ENCODE measurements around the gene KCND3.

KCND3 gene

GRCh38 chr1:111837393-111837792 is 152.1 kb downstream of the KCND3 start:
- intact Hi-C loops (cut with DNase I; ENCODE audit: low total_unique reads): no loop called here
- Histone ChIP-seq H3K36me3 (no peaks in the 10 kb centered on the region), H3K4me3 (no peak overlapping the region), H3K9me3 (no peaks in the 10 kb centered on the region), H3K4me1 (no peaks in the 10 kb centered on the region), H3K27me3 (no peaks in the 10 kb centered on the region), H3K27ac (no peak overlapping the region)
- no peak for DNase-seq
- TF ChIP-seq, protein P1, sequence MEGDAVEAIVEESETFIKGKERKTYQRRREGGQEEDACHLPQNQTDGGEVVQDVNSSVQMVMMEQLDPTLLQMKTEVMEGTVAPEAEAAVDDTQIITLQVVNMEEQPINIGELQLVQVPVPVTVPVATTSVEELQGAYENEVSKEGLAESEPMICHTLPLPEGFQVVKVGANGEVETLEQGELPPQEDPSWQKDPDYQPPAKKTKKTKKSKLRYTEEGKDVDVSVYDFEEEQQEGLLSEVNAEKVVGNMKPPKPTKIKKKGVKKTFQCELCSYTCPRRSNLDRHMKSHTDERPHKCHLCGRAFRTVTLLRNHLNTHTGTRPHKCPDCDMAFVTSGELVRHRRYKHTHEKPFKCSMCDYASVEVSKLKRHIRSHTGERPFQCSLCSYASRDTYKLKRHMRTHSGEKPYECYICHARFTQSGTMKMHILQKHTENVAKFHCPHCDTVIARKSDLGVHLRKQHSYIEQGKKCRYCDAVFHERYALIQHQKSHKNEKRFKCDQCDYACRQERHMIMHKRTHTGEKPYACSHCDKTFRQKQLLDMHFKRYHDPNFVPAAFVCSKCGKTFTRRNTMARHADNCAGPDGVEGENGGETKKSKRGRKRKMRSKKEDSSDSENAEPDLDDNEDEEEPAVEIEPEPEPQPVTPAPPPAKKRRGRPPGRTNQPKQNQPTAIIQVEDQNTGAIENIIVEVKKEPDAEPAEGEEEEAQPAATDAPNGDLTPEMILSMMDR (IDR thresholded peaks at IDR 0.05): no peak

DNA sequence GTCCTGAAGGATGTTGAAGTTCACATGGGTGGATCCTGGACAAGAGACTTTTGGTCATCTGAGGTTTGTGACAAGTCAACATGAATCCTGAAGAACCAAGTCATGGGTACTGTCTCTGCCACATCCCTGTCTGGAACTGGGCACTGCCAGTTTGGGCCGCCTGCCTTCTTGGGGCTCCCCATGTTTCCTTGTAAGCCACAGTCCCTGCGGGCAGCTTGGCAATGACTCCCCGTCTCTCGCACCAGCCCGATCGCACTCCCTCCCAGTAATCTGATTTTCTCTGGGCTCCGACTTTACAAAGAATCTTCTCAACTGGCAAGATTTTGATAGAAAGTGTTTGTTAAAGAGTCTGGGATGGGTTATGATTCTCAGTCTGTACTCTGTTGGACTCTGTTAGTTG is 153.4 kb downstream of the KCND3 start:
- Histone ChIP-seq H3K36me3 (no peaks in the 10 kb centered on the region), H3K27ac (no peak overlapping the region), H3K4me1 (no peaks in the 10 kb centered on the region), H3K27me3 (no peaks in the 10 kb centered on the region), H3K4me3 (no peak overlapping the region), H3K9me3 (no peaks in the 10 kb centered on the region)
- TF ChIP-seq, protein P1 (IDR thresholded peaks at IDR 0.05): no peak
- intact Hi-C loops (cut with DNase I; ENCODE audit: low total_unique reads): no loop called here
- no peak for DNase-seq

DNA sequence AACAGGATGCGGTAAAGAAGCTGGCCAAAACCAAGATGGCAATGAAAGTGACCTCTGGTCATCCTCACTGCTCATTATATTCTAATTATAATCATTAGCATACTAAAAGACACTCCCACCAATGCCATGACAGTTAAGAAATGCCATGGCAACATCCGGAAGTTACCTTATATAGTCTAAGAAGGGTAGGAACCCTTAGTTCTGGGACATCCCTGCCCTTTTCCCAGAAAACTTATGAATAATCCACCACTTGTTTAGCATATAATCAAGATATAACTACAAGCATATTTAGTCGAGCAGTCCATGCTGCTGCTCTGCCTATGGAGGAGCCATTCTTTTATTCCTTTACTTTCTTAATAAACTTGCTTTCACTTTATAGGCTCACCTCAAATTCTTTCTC is 154.0 kb downstream of the KCND3 start:
- TF ChIP-seq, protein P1 (IDR thresholded peaks at IDR 0.05): no peak
- H3K27me3 ChIP-seq: no peaks in the 10 kb centered on the region
- H3K27ac ChIP-seq: no peak overlapping the region
- no peaks in the 10 kb centered on the region for H3K4me1 ChIP-seq
- no peak overlapping the region for H3K4me3 ChIP-seq
- no peaks in the 10 kb centered on the region for H3K9me3 ChIP-seq
- DNase-seq: no peak
- intact Hi-C loops (cut with DNase I; ENCODE audit: low total_unique reads): no loop called here
- H3K36me3 ChIP-seq: no peaks in the 10 kb centered on the region

- no peak for DNase-seq
- intact Hi-C loops (cut with DNase I; ENCODE audit: low total_unique reads): no loop called here
- H3K4me1 ChIP-seq: no peaks in the 10 kb centered on the region
- no peaks in the 10 kb centered on the region for H3K27me3 ChIP-seq
- TF ChIP-seq, protein P1 (IDR thresholded peaks at IDR 0.05): no peak
- H3K4me3 ChIP-seq: no peak overlapping the region
- H3K27ac ChIP-seq: no peak overlapping the region
- H3K36me3 ChIP-seq: no peaks in the 10 kb centered on the region
- no peaks in the 10 kb centered on the region for H3K9me3 ChIP-seq
These were observed 154.5 kb downstream of the KCND3 start for GRCh38 chr1:111834956-111835355.

DNA sequence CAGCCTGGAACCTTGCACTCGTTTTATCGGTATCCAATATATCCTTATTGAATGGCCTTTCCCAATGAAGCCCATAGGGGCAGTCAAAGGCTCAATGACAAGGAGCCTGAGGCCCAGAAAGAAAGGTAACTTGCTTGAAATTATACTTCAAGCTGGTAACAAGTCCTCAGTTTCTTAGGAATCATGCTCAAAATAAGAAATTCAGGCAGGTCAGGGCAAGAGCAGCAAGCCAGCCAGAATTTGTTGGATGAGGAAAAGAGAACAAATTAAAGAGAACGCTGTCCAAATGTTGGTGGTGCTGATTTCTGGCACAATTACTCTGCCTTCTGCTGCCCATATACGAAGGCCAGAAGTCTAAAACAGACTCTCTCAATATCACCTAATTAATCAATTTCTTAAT is 156.1 kb downstream of the KCND3 start:
- Histone ChIP-seq H3K36me3 (no peaks in the 10 kb centered on the region), H3K4me3 (no peak overlapping the region), H3K4me1 (no peaks in the 10 kb centered on the region), H3K27ac (no peak overlapping the region), H3K27me3 (no peaks in the 10 kb centered on the region), H3K9me3 (no peaks in the 10 kb centered on the region)
- TF ChIP-seq, protein P1 (IDR thresholded peaks at IDR 0.05): no peak
- intact Hi-C loops (cut with DNase I; ENCODE audit: low total_unique reads): no loop called here
- DNase-seq: no peak

DNA sequence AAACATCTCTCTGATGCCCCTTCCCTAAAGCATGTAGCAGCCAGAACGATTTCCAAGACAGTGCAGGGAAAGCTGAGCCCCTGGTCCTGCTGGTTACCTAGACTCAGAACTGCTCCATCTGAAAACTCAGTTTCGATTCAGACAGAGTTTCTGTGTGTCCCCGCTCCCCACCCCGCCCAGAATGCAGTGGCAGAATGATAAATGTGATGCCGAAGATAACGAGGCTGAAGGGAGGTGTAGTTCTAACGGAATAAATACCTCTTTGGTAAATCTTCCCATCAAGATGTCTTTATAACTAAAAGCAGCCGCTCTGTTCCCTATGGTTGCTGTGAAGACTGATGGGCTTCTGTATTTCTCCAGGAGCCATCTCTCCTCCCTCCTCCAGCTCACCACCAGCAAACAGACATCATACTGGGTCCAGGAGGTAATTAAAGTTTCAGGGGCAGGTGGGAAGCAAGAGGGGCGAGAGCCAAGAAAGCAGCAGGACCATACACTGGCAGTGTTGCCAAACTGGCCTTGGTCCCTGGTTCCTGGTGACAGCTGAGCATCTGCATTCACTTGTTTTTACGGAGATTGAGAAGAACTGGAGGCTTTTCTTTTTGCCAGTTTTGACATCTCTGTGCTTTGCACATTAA is 156.8 kb downstream of the KCND3 start:
- TF ChIP-seq, protein P1 (IDR thresholded peaks at IDR 0.05): no peak
- Histone ChIP-seq H3K4me1 (no peaks in the 10 kb centered on the region), H3K9me3 (no peaks in the 10 kb centered on the region), H3K4me3 (no peak overlapping the region), H3K36me3 (no peaks in the 10 kb centered on the region), H3K27me3 (no peaks in the 10 kb centered on the region), H3K27ac (no peak overlapping the region)
- no peak for DNase-seq
- intact Hi-C loops (cut with DNase I; ENCODE audit: low total_unique reads): no loop called here
